Measurements from ENCODE around the gene BID. TPM values are rescaled to one million over a fixed set of nuclear protein-coding genes. Genes with fewer than 3 reads are reported as not detected.

BID gene
- 10 to 100 TPM; 16.8 to 30.9 (median 20.4) TPM for polyA plus RNA-seq (ENCODE audit: insufficient read depth in 1 of 5, insufficient read length in 5 of 5, low replicate concordance in 1 of 5)
- long read RNA-seq, donor 1, transcript BID-215 (6 exons, 2,199 nt) = major isoform, 16 of 22 reads
- long read RNA-seq, donor 1, partial matches to known transcripts = 0 of 22 reads
- long read RNA-seq, donor 1, other reads (novel, unspliced or antisense) = 0 of 22 reads
- long read RNA-seq, donor 2, transcript BID-215 (6 exons, 2,199 nt) = major isoform, 7 of 10 reads
- long read RNA-seq, donor 2, partial matches to known transcripts = 0 of 10 reads
- long read RNA-seq, donor 2, other reads (novel, unspliced or antisense) = 0 of 10 reads
- long read RNA-seq, donor 3, transcript BID-215 (6 exons, 2,199 nt) = major isoform, 20 of 21 reads
- long read RNA-seq, donor 3, partial matches to known transcripts = 0 of 21 reads
- long read RNA-seq, donor 3, other reads (novel, unspliced or antisense) = 0 of 21 reads
- long read RNA-seq, donor 4, transcript BID-215 (6 exons, 2,199 nt) = major isoform, 9 of 15 reads
- long read RNA-seq, donor 4, partial matches to known transcripts = 0 of 15 reads
- long read RNA-seq, donor 4, other reads (novel, unspliced or antisense) = 0 of 15 reads
- long read RNA-seq, donor 5, transcript BID-215 (6 exons, 2,199 nt) = major isoform, 15 of 24 reads
- long read RNA-seq, donor 5, partial matches to known transcripts = 0 of 24 reads
- long read RNA-seq, donor 5, other reads (novel, unspliced or antisense) = 0 of 24 reads
- long read RNA-seq, donor 6, transcript BID-215 (6 exons, 2,199 nt) = major isoform, 10 of 17 reads
- long read RNA-seq, donor 6, partial matches to known transcripts = 0 of 17 reads
- long read RNA-seq, donor 6, other reads (novel, unspliced or antisense) = 0 of 17 reads
- long read RNA-seq, donor 7, transcript BID-215 (6 exons, 2,199 nt) = major isoform, 6 of 10 reads
- long read RNA-seq, donor 7, partial matches to known transcripts = 0 of 10 reads
- long read RNA-seq, donor 7, other reads (novel, unspliced or antisense) = 0 of 10 reads
- long read RNA-seq, donor 8, partial matches to known transcripts = 0 of 5 reads
- long read RNA-seq, donor 8, other reads (novel, unspliced or antisense) = 0 of 5 reads

DNA sequence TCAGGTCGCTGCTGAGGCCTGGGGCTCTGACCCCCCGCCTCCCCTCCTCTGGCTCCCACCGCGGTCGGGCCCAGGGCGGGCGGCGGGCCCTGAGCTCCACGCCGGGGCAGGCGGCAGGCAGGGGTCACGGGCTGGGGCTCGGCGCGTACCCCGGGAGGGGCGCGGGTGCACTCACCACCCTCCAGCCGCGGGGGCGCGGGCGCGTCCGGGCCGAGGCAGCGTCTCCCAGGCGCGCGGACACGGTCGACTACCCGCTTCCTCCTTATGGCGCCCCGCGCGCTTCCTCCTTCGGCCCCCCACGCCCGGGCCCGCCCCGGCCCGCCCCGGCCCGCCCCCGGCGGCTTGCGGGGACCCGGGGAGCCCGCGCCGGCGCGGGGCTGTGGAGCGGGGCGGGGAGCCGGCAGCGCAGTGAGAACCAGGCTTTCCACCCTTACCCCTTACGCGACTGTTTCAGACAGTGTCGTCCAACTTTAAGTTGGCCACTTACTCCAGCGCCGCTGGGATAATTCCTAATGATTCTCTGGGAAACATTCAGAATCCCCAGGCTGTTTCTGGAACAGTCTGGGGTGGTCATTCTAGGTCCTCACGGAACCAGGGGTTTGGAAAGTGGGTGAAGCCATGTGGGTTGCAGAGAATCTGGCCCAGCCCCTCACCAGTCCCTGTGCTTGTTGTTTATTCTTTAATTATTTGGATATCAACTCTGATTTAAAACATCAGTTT, at the start of gene BID:
TSS of gene BID (minus strand) at position 264 of the 720 bp plus-strand sequence. CDS start 24,353 bp downstream, outside the sequence.
- no peak for DNase-seq

DNA sequence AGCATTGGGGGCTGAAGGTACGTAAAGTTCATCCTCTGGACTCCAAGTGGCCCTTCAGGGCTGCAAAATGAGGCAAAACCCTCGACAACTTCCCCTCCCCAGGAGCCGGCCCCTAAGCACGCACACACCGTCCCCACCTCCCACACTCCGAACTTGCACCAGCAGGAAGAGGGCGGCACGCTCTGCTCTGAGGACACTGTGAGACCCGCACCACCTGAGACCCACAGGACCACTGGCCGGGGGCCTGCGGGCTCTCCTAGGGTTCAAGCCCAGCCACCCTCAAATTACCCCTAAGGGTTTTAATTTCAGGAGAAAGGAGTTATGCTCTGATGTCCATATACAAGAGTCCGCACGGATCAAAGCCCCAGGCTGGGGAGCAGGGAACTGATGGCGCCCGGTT, 49.7 kb upstream of the BID start:
- no peak for DNase-seq

DNA sequence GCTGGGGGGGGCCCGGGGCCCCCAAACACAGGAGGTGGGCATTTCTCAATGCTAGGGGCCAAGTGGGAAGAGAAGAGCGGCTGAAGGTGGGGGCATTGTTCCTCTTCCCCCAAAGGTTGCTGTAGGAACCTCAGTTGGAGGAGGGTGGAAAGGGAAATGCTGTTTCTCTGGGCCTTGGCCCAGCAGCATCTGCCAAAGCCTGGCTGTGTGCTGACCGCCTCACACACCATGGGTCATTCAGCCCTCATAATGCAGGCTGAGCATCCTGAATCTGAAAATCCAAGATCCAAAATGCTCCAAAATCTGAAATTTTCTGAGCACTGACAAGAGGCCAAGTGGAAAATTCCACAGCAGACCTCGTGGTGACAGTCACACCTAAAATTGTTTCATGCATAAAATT, 49.0 kb upstream of the BID start:
- no peak for DNase-seq

DNA sequence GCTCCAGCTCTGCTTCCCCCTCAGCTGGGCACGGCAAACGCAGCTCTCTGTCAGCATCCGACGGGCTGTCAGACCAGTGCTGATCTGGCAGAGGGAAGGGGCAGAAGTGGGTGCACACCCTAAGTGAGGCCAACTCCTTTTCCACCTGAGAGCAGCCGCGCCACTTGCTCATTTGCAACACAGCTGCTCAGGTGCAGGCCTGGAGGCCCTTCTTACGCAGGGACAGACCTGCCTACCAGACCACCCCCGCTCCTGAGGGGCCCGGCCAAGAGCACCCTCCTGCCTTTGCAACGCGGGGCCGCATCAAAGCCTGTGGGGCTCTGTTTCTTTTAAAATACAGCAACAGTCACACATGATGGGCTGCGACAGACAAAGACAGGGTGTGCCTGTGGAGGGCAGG, 47.8 kb upstream of the BID start:
- DNase-seq = no peak

DNA sequence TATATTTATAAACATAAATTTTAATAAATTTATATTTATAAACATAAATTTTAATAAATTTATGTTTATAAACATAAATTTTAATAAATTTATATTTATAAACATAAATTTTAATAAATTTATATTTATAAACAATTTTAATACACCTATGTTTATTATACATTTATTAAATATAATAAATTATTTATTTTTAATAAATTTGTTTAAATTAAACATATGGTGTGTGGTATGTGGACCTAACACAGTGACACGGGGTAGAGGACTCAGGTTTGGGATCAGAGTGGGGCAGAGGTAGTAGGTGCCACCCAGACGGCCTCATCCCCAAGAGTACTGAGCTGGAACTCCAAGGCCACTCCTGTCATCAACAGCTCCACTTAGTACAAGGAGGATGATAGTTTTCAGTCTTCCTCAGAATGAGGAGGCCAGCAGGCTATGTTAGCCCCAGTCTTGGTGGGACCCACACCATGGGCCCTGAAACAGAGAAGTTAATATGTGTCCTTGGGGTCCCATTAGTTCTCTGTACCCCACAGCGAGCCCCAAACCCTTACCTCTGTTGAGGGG, 46.7 kb upstream of the BID start:
- DNase-seq = no peak

DNA sequence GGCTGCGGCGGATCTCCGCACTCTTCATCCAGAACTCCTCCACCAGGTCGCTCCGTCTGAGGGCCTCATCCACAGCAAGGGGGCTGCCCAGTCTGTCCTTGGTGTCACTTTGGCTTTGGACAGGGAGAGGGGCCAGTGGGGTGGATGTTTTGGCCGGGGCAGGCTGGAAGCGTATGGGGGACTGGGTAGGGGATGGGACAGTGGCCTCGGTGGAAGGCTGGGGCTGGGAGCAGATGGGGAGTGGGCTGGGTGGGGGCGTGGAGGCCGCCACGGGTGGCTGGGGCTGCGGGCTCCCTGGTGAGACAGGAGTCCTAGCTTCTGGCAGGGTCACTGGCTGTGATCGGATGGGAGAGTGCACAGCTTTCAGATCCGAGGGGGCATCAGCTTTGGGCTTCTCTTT, 44.4 kb upstream of the BID start:
- DNase-seq = no peak

DNA sequence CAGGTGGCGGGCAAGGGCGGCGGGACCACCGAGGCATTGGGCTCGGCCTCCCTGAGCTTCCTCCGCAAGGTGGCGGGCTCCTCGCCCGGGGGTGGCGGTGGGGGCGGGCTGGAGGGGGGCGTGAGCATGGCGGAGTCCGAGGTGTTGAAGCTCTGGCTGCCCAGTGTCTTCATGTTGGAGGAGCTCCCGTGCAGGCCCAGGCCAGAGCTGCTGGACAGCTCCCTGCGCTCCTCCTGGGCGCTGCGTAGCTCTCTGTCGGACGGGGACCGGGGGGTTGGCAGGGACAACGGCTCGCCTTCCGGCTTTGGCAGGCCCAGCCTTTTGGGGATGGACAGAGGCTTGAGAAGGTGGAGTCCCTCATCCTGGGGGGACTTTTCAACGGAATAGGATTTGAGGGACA, 43.9 kb upstream of the BID start:
- no peak for DNase-seq

DNA sequence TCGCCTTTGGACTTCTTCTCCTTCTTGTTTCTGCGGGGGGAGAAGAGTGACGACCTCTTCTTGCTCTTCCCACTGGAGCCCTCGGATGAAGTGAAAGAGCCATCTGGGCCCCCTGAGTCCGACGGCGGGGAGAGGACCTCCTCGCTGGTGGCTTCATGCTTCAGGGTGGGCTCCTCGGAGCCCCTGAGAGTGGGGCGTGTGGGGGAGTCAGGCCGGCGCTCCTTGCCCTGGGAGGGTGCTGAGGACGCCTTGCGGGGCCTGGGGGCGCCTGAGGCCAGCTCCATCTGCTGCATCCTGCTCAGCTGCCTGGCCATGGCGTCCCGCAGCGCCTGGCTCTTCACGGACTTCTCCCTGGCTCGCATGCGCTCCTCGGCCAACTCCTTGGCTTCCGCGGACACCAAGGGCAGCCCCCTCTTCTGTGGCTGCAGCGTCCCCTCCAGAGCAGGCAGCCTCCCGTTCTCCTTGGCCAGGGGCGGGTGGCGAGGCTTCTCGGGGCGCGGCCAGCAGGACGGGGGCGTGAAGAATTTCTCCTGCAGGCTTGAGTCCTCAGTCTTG, 43.3 kb upstream of the BID start:
- no peak for DNase-seq

DNA sequence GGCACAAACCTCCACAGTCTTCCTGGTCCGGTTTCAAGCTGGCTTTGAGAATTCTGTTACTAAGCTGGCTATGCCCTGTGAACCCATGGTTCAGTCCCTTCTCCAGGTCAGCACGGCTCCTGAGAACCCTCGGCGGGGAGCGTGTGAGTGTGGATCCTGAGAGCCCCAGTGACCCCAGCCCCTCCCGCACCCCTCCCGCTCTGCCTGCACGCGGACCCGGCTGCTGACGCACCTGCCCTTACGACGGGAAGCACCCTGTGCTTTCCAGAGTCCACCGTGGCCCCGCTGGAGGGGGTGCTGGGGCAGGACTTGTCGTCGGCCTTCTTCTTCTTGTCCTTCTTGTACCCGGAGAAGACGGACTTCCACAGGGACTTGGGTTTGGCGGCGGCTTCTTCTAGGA, 42.8 kb upstream of the BID start:
- DNase-seq = no peak

DNA sequence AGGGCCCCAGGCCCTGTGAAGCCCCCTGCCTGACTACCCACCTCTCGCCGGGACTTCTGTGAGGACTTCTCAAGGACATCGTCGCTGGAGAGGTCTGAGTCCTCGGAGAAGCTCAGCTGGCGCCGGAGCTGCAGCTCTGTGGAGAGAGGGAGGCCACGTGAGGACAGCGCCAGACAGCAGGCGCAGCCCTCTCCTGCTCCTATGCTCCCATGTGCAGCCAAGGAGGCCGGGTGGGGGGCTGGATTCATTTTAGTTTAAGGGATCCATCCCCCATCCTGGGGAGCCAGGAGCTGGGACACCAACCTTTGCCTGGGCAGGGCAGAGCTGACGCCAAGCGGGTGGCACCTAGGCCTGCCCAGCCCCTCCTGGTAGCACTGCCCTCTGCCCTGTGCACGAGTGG, 42.4 kb upstream of the BID start:
- no peak for DNase-seq

DNA sequence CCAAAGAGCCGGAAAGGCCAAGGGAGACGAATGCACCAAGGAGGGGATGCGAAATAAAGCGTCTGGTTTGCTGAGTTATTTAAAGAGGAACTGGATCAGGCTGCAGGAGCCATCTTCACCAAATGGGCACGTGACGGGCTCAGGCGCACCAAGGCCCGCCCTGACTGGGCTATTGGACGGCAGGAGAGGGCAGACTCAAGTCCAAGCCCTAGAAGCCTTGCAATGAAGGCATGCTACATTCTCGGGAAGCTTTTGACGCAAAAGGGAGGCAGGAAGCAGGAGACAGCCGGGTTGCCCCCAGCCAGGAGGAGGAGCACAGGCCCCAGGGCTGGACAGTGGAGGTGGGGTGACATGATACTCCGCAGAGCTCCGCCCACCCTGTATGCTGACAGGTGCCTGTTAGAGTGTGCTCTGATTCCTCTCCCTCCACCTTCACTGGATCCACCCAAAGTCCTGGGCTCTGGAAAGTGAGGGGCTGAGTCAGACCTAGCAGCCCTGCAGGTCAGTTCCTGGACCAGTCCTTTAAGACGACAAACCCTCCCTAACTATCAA, 41.5 kb upstream of the BID start:
- no peak for DNase-seq

DNA sequence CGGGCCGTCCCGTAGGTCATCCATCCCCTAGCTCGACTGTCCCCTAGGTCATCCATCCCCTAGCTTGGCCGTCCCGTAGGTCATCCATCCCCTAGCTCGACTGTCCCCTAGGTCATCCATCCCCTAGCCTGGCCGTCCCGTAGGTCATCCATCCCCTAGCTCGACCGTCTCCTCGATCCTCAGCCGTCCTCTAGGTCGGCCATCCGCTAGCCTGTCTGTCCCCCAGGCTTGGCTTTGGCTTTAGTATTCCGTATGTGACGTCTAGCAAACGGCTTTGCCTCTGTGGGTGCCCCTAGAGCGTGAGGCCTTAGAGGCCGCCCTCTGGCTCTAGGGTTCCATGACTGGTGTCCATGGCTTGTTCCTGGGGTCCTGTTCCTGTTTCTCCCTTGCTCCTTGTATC, 40.6 kb upstream of the BID start:
- DNase-seq = no peak

DNA sequence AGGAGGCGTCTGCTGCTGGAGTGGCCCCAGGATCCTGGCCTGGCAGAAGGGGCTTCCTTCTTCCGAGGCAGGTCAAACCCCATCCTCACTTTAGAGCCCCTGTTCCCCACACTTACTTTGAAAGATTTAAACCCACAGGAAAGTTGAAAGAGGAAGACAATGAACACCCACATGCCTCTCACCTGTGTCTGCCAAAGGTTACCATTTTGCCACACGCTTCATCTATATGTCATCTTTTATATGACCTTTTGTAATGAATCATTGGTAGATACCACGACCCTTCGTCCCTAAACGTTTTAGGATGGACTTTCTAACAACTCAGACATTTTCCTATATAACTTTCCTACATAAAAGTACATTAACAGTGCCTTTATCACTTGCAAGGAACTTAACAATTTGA, 39.8 kb upstream of the BID start:
- DNase-seq = no peak

DNA sequence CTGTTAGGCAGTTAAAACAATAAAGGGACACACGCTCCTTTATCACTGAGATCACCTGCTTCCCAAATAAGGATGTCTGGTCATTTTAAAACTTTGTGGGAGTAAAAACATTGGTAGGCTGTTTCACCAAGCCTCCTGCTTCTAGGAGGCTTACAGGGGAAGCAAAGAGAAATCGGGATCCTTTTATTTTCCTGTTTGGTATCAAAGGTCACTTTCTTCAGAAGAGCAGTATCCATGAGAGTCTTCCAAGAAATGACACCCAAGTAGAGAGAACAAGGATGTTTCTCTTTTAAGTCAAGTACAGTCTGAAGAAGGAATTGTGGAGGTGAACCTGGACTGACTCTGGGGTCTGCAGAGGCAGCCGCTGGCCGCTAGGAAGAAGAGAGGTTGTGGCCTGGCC, 36.9 kb upstream of the BID start:
- no peak for DNase-seq

DNA sequence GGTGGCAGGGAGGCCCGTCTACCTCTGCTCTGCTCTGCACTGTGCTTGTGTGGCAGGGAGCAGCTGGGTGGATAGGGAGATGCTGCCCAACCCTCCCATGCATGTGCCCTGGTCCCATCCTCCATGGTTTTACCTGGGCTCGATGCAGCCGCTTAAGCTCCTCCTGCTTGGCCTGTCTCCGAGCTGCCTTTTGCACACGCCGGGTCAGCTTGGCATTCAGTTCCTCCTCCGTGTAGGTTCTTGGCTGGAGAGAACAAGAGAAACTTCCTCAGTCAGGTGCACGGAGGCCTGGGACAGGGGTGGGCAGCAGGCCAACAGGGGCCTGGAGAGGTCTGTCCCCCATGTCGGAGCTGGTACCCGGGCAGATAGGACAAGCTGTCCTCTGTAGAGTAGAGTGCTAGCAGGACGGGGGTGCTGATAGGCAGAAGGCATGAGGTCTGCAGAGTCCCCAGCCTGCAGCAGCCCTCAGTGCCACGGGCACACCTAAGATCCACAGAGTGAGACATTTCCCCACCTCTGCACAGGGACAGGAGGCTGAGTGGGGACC, 36.4 kb upstream of the BID start:
- DNase-seq = no peak

DNA sequence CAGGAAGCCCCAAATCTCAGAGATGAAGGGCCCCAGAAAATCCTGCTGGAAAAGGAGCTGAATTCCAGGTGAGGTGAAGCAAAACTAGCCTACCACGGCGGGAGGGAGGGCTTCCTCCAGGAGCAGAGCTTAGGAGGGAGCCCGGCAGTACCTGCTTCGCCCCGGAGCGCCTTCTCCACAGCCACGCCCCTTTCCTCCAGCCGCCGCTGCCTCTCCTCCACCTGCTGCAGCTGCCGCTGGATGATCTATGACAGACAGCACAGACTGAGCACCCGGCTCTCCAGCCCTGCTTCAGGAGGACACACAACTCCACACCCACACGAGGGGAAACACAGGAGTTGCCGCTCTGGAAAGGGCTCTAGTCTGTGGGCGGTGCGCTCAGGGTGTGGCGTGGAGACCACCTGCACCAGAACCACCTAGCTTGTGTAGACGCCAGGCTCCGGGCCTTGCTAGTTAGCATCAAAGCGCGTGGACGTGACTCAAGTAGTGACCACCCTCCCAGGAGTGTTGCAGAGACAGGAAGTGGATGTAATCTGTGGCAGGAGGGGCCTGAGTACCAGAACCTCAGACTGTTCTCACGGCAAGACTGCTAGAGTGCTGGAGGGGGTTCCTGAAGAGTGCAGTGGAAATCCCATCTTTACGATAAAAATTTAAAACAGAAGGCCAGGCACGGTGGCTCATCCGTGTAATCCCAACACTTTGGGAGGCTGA, 34.6 kb upstream of the BID start:
- DNase-seq = no peak

DNA sequence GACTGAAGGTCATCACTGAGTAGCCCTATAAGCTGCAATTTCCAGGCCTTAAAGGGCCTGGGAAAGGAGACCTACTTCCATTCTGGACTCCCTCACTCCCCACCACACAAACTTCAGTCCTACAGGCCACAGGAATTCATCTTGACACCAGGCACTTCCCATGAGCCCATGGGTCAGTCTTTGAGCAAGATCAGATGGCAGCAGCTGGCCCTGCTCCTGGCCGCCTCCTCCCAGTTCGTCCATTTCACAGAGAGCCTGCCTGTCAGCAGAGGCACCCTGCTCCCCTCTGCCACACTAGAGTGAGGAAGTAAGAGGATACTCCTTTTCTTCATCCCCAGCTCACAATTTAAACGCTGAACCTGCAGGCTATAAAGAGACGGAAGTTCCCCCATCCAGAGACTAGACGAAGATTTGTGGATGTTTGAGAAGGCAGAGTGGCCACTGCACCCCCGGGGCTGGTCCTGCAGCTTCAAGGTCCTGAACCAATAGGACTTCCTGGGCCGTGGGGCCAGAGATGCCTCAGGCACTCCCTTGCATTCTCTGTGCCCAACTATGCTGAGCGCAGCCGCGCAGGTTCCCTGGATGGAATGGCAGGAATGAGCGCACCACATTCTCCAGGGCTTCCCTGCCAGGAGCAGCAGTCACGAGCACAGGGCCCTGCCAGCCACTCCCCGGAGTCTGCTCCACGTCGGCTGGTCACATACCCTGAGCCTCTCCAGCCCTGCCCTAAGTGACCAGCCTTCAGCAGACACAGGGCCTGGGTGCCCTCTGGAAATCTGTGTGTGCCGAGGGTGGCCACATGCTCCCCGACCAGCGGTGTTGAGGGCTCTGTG, 33.5 kb upstream of the BID start:
- peak in 1 of 2 donors; percentile 35 for DNase-seq

DNA sequence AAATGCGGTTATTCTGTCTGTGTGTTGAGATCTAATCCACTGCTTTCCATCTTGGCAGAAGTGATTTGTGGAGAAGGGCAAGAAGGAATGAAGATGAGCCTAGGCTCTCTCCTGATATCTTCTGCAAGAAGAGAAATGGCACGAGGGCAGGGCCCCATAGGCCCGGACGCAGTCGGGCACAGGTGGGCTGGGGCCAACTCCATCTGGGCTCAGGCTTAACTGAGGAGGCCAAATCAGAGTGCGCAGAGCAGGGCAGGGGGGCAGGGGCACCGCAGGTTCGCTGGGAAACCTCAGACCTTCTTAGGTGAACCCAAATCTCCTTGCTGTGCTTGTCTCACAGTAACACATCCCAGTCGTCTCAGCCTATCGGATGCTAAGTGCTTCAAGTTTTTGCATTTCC, 32.8 kb upstream of the BID start:
- DNase-seq = no peak

DNA sequence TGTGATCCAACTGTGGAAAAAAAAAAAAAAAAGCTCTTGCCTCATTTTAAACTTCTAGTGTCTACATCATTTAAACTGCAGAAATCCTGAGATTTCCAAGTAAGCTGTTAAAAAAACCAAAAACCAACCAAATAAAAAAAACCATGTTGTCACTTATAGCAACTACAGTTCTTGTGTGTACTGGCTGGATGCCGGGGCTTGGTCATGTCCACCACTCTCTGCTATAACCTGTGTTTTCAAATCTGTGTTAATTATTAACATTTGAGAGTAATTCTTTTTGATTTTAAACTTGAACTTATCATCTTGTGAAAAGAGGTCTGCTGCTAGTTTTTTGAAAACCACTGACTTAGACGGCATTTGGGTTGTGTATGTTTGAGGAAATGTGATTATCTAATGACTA, 32.2 kb upstream of the BID start:
- DNase-seq = peak in 1 of 2 donors; percentile 29

Measured in right lung (tissue), 10 donors.